Gastroesophageal sphincter (tissue), 4 donors: ENCODE results near the gene FAM136A. TPM values are rescaled to one million over a fixed set of nuclear protein-coding genes. Genes with fewer than 3 reads are reported as not detected.
"Not testable (repeated sequence)": the region's sequence is repeated elsewhere in the genome, so short reads cannot be mapped to it uniquely, and the experiment has no call there.

Experiments
- ATAC-seq: fragments of 150-250 bp; one replicate; pipeline ENCODE4 v1.9.1; 2016; ENCODE audit warnings: mild to moderate bottlenecking, moderate library complexity
- H3K27ac ChIP-seq, 4 donors: fragments of 200-600 bp; sonication (generic) in 3 of 4; 1 replicate in 3 of 4; 2 replicates in 1 of 4; pipeline ENCODE4 v1.5.1; 2016 to 2019
- H3K27me3 ChIP-seq: fragments of 200-600 bp; sonication (generic); one replicate; pipeline ENCODE4 v1.5.1; 2019
- H3K36me3 ChIP-seq, 2 donors: fragments of 200-600 bp; sonication (generic); one replicate each; pipeline ENCODE4 v1.5.1; 2019; ENCODE audit warnings: control low read depth in 1 of 2
- H3K4me1 ChIP-seq, 3 donors: fragments of 200-600 bp; sonication (generic); 1 replicate in 2 of 3; 2 replicates in 1 of 3; pipeline ENCODE4 v1.5.1; 2016 to 2019; ENCODE audit warnings: control low read depth in 2 of 3
- H3K4me3 ChIP-seq, 2 donors: fragments of 200-600 bp; sonication (generic); one replicate each; pipeline ENCODE4 v1.5.1; 2019; ENCODE audit warnings: mild to moderate bottlenecking in 1 of 2, moderate library complexity in 1 of 2
- H3K9me3 ChIP-seq, 3 donors: fragments of 200-600 bp; sonication (generic); one replicate each; pipeline ENCODE4 v1.5.1; 2017 to 2019; ENCODE audit warnings: control low read depth in 2 of 3
- EP300 ChIP-seq: sonication (generic); formaldehyde crosslinking; IDR thresholded peaks from one replicate; pipeline ENCODE4 v1.6.1; 2017; ENCODE audit warnings: antibody characterized with exemption, mild to moderate bottlenecking
- POLR2A ChIP-seq, 2 donors: fragments of 450-650 bp; IDR thresholded peaks; one replicate each; pipeline ENCODE4 v1.6.1; 2017; ENCODE audit warnings: antibody characterized with exemption in 2 of 2, mild to moderate bottlenecking in 2 of 2, moderate library complexity in 1 of 2
- POLR2AphosphoS5 ChIP-seq: sonication (generic); formaldehyde crosslinking; IDR thresholded peaks from one replicate; pipeline ENCODE4 v1.6.1; 2017; ENCODE audit warnings: antibody characterized with exemption
- WGBS, 2 donors: methylation state at CpG; one replicate each; pipeline ENCODE4 v1.1.5; 2018; ENCODE audit warnings: low coverage in 1 of 2; 5-methylcytosine and 5-hydroxymethylcytosine counted together
- total RNA-seq, 4 donors: library from RNA; depleted of rRNA; stranded (reverse); fragments of >200 nt; gene quantifications; one replicate each; pipeline ENCODE4 v1.1.0, GENCODE V29; 2016
- TF ChIP-seq, protein P1 (sequence below), 4 experiments: fragments of 200-600 bp in 2 of 4; fragments of 450-650 bp in 2 of 4; sonication (generic) in 1 of 4; IDR thresholded peaks; one replicate each; pipeline ENCODE4 v1.5.1; 2017 to 2019; ENCODE audit warnings: antibody characterized with exemption in 4 of 4, mild to moderate bottlenecking in 2 of 4, moderate library complexity in 2 of 4

The FAM136A gene
- total RNA-seq, 4 donors from 2014 or later: 17.9 to 33.0 (median 27.0) TPM

DNA sequence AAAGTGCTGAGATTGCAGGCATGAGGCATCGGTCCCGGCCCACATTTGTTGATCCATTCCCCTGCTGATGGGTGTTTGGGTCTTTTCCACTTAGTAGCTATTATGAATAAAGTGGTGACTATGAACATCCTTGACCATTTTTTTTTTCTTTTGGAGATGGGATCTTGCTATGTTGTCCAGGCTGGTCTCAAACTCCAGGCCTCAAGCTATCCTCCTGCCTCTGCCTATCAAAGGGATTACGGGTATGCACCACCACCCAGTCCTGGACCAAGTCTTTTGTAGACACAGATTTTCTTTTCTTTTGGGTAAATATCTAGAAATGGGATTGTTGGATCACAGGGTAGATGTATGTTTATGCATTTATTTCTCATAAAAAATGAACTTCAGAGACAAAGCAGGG, 1.3 kb upstream of the FAM136A start:
- Histone ChIP-seq H3K36me3 (peaks cover 0 to 23% of the 10 kb centered on the region in 2 donors), H3K9me3 (no peaks in the 10 kb centered on the region), H3K27me3 (no peaks in the 10 kb centered on the region), H3K27ac (no peak overlapping the region), H3K4me1 (peaks cover 0 to 17% (median 7%) of the 10 kb centered on the region in 3 donors), H3K4me3 (no peak overlapping the region)
- ATAC-seq: no peak
- WGBS, 2 donors: 81 to 84% methylated on average over 2 to 3 of the region's 3 CpGs
- TF ChIP-seq POLR2A (IDR thresholded peaks at IDR 0.05): no peak
- no peak for TF ChIP-seq EP300
- TF ChIP-seq POLR2AphosphoS5: no peak
- TF ChIP-seq, protein P1, sequence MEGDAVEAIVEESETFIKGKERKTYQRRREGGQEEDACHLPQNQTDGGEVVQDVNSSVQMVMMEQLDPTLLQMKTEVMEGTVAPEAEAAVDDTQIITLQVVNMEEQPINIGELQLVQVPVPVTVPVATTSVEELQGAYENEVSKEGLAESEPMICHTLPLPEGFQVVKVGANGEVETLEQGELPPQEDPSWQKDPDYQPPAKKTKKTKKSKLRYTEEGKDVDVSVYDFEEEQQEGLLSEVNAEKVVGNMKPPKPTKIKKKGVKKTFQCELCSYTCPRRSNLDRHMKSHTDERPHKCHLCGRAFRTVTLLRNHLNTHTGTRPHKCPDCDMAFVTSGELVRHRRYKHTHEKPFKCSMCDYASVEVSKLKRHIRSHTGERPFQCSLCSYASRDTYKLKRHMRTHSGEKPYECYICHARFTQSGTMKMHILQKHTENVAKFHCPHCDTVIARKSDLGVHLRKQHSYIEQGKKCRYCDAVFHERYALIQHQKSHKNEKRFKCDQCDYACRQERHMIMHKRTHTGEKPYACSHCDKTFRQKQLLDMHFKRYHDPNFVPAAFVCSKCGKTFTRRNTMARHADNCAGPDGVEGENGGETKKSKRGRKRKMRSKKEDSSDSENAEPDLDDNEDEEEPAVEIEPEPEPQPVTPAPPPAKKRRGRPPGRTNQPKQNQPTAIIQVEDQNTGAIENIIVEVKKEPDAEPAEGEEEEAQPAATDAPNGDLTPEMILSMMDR (IDR thresholded peaks at IDR 0.05): no peak

DNA sequence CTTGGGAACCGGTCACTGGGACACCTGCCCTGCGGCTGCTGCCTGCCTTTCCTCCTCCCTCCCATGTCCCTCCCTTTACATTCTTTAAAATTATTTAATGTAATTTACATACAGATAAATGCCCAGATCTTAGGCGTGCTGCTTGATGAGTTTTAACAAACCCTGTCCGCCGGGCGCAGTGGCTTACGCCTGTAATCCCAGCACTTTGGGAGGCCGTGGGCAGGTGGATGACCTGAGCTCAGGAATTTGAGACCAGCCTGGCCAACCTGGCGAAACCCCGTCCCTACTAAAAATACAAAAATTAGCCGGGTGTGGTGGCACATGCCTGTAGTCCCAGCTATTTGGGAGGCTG, 304 bp upstream of the FAM136A start:
- WGBS, 2 donors: 0 to 10% methylated on average over 2 of the region's 11 CpGs
- ATAC-seq, H3K9me3 ChIP-seq, H3K27me3 ChIP-seq: not testable (repeated sequence)
- peaks cover 0 to 32% of the 10 kb centered on the region in 2 donors for H3K36me3 ChIP-seq
- H3K27ac ChIP-seq: peak overlapping the region in 3 of 4 donors; percentile 87 to 92 (median 89)
- peak overlapping the region; percentile 60 to 93 for H3K4me3 ChIP-seq
- H3K4me1 ChIP-seq: peaks cover 0 to 17% (median 7%) of the 10 kb centered on the region in 3 donors

DNA sequence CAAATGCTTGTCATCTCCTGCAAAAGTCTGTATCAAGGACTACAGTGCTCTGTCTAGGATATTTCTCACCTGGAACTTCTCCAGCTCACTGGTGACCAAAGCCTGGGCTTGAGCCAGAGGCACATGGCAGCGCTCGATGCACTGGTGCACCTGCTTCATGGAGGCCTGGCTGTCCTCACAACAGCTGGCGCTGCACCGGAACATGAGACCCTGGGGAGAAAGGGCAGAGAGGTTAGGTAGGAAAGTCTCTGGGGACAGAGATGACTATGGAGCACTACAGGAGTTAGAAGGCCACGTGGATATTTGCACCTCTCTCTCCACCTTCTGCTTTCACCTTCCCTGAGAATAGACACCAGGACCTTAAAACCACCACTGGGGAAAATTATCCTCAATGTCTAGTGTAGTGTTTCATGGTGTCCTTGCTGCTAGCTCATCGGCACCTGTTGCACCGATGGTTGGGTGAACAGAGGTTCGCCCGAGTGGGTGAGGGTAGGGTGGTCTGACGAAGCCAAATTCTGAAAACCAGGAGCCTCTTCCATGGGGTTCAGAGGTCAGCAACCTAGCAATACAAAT, 1.0 kb downstream of the FAM136A start:
- 50 to 52% methylated on average over 2 to 3 of the region's 10 CpGs for WGBS, 2 donors
- Histone ChIP-seq H3K4me1 (peaks cover 0 to 17% (median 7%) of the 10 kb centered on the region in 3 donors), H3K27me3 (no peaks in the 10 kb centered on the region), H3K9me3 (no peaks in the 10 kb centered on the region), H3K36me3 (peaks cover 0 to 41% of the 10 kb centered on the region in 2 donors), H3K4me3 (peak overlapping the region; percentile 60 to 93), H3K27ac (peak overlapping the region in 3 of 4 donors; percentile 87 to 92 (median 89))
- ATAC-seq: no peak
- TF ChIP-seq EP300 (no peak), POLR2AphosphoS5 (no peak), POLR2A (IDR thresholded peaks at IDR 0.05) (no peak)
- TF ChIP-seq, protein P1 (IDR thresholded peaks at IDR 0.05): no peak

DNA sequence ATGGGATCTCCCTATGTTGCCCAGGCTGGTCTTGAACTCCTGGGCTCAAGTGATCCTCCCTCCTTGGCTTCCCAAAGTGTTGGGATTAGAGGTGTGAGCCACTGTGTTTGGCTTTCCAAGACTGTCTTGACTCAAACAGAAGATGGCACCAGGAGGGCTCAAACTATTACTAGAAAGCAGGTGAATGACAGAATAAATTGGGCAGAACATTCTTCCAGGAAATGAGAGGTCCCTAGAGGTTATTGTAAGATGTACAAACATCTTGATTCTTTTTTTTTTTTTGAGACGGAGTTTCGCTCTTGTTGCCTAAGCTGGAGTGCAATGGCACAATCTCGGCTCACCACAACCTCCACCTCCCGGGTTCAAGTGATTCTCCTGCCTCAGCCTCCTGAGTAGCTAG, 4.0 kb downstream of the FAM136A start:
- H3K4me1 ChIP-seq: peaks cover 0 to 24% (median 7%) of the 10 kb centered on the region in 3 donors
- H3K4me3 ChIP-seq, H3K27me3 ChIP-seq, H3K9me3 ChIP-seq, H3K27ac ChIP-seq, ATAC-seq: not testable (repeated sequence)
- 89 to 92% methylated on average over 4 of the region's 4 CpGs for WGBS, 2 donors
- H3K36me3 ChIP-seq: peaks cover 0 to 41% of the 10 kb centered on the region in 2 donors

DNA sequence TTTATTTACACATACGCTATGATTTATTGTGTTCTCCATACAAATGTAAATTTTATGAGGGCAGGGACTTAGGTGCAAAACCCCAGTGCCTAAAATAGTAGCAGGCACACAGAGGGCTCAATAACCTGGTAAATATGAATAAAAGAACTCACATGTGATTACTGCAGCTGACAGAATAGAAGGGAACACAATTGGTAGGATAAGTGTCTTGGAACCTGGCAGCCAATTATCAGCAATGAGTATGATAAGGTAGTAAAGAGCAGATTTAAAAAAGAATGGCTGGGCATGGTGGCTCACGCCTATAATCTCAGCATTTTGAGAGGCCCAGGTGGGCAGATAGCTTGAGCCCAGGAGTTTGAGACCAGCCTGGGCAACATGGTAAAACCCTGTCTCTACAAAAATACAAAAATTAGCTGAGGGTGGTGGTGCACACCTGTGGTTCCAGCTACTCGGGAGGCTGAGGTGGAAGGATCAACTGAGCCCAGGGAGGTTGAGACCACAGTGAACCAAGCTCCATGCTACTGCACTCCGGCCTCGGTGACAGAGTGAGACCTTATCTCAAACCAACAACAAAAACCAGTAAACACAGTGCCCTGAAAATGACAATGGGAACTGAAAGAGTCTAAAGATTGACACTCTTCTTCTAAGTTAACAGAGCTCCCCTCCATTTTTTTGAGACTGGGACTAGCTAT, 18.2 kb downstream of the FAM136A start:
- no peaks in the 10 kb centered on the region for H3K27me3 ChIP-seq
- H3K9me3 ChIP-seq: no peaks in the 10 kb centered on the region
- H3K4me3 ChIP-seq: no peak overlapping the region
- H3K36me3 ChIP-seq: peaks cover 4 to 97% of the 10 kb centered on the region in 2 donors
- 80 to 87% methylated on average over 3 to 5 of the region's 5 CpGs for WGBS, 2 donors
- H3K4me1 ChIP-seq: peaks cover 0 to 9% (median 0%) of the 10 kb centered on the region in 3 donors
- no peak for ATAC-seq
- H3K27ac ChIP-seq: no peak overlapping the region
- no peak for TF ChIP-seq POLR2AphosphoS5
- no peak for TF ChIP-seq POLR2A (IDR thresholded peaks at IDR 0.05)

DNA sequence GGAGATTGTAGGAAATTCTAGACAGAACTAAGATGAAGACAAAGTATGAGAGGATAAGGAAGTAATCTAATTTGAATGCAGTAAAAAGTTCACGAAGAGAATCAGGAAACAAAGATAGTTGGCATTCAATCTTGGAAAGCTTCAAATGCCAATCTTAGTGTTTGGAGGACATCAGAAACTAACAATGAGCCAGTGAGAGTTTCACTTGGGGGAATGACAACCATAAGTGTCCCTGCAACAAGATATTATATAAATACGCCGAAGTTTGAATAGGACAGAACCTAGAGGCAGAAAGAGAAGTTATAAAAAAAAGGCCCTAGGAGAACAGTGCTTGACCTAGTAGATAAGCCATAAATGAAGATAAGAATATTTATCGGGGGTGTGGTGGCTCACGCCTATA, 19.4 kb downstream of the FAM136A start:
- Histone ChIP-seq H3K4me1 (peaks cover 0 to 9% (median 0%) of the 10 kb centered on the region in 3 donors), H3K27ac (no peak overlapping the region), H3K27me3 (no peaks in the 10 kb centered on the region), H3K9me3 (no peaks in the 10 kb centered on the region), H3K36me3 (peaks cover under 1 to 97% of the 10 kb centered on the region in 2 donors), H3K4me3 (no peak overlapping the region)
- WGBS, 2 donors: 79 to 88% methylated on average over 2 to 5 of the region's 5 CpGs
- no peak for ATAC-seq
- TF ChIP-seq, protein P1 (IDR thresholded peaks at IDR 0.05): no peak
- TF ChIP-seq POLR2AphosphoS5: no peak
